ENCODE measurements around the gene ZNF66.
"Not testable (repeated sequence)": the region's sequence is repeated elsewhere in the genome, so short reads cannot be mapped to it uniquely, and the experiment has no call there.

The ZNF66 gene

GRCh38 chr19:20776083-20777076, at the start of gene ZNF66:
Gene ZNF66 (plus strand): TSS chr19:20776304. CDS start chr19:20776448, 144 bp downstream.
- in situ Hi-C loops (cut with HindIII; ENCODE audit: low sequenced_read_pairs) = no loop called here

DNA sequence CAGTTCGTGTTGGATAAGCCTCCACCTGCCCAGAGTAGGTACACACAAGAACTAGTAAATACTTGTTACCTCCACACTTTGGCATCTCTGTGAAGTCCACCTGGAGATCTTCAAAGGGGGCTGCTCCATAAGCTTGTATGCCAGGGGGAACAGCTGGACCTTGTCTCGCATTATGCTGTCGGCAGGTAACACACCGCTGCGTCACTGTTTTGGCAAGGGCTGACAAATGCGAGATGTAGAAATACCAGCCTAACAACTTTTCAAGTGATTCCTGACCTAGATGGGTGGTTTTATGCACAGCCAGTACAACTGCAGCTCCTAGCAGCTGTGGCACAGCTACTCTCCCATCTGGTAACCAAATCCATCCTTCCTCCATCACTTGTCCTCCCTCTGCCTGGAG, 25.9 kb upstream of the ZNF66 start:
- in situ Hi-C loops (cut with HindIII; ENCODE audit: low sequenced_read_pairs) = not testable (repeated sequence)

GRCh38 chr19:20752291-20752690, 23.8 kb upstream of the ZNF66 start:
- in situ Hi-C loops (cut with HindIII; ENCODE audit: low sequenced_read_pairs) = not testable (repeated sequence)

DNA sequence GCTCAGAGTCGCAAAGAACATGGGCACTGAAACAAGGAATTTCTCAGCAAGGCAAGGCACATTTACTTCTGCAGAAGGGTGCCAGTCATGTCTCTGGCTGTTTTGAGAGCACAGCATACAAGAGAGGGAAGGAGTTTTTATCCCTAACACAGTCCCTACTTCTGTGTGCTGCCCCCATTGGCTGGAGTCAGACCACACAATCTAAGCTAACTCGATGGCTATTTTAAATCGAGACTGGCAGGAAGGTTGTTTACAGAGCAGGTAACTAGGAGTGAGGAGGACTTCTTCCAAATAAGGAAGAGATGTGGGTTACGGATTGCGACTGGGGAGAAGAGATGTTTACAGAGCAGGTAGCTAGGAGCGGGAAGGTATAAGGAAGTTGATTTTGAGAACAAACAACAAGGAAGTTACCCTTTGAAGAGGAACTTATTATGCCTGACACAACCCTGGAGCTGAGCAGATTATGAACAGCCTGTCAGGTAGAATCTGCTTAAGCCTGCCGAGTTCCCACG, 6.8 kb upstream of the ZNF66 start:
- in situ Hi-C loops (cut with HindIII; ENCODE audit: low sequenced_read_pairs) = not testable (repeated sequence)

GRCh38 chr19:20787786-20788185, 11.7 kb downstream of the ZNF66 start:
- in situ Hi-C loops (cut with HindIII; ENCODE audit: low sequenced_read_pairs) = no loop called here

GRCh38 chr19:20791806-20792205, 15.7 kb downstream of the ZNF66 start:
- in situ Hi-C loops (cut with HindIII; ENCODE audit: low sequenced_read_pairs) = no loop called here

DNA sequence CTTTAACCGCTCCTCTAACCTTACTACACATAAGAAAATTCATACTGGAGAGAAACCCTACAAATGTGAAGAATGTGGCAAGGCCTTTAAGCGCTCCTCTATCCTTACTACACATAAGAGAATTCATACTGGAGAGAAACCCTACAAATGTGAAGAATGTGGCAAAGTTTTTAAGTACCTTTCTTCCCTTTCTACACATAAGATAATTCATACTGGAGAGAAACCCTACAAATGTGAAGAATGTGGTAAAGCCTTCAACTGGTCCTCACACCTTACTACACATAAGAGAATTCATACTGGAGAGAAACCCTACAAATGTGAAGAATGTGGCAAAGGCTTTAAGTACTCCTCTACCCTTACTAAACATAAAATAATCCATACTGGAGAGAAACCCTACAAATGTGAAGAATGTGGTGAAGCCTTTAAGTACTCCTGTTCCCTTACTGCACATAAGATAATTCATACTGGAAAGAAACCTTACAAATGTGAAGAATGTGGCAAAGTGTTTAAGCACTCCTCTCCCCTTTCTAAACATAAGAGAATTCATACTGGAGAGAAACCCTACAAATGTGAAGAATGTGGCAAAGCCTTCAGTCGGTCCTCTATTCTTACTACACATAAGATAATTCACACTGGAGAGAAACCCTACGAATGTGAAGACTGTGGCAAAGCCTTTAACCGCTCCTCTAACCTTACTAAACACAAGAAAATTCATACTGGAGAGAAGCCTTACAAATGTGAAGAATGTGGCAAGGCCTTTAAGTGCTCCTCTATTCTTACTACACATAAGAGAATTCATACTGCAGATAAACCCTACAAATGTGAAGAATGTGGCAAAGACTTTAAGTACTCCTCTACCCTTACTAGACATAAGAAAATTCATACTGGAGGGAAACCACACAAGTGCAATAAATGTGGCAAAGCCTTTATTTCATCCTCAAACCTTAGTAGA, 30.5 kb downstream of the ZNF66 start:
- in situ Hi-C loops (cut with HindIII; ENCODE audit: low sequenced_read_pairs) = not testable (repeated sequence)

- in situ Hi-C loops (cut with HindIII; ENCODE audit: low sequenced_read_pairs) = no loop called here
Measured at GRCh38 chr19:20840371-20840770, 64.3 kb downstream of the ZNF66 start.
